Peyer's patch (tissue), 4 donors: Measurements from ENCODE around the gene PIP5KL1.

ENCODE experiments used
- POLR2A ChIP-seq, 2 donors: fragments of 450-650 bp; IDR thresholded peaks; one replicate each; pipeline ENCODE4 v1.5.1; 2017; ENCODE audit warnings: antibody characterized with exemption in 2 of 2, mild to moderate bottlenecking in 2 of 2, moderate library complexity in 2 of 2
- TF ChIP-seq, protein P1 (sequence below), 6 experiments: fragments of 450-650 bp in 4 of 6; fragments of 200-600 bp in 2 of 6; sonication (generic) in 1 of 6; IDR thresholded peaks; one replicate each; pipeline ENCODE4 v1.5.1; 2017 to 2019; ENCODE audit warnings: antibody characterized with exemption in 6 of 6, mild to moderate bottlenecking in 3 of 6, moderate library complexity in 1 of 6

DNA sequence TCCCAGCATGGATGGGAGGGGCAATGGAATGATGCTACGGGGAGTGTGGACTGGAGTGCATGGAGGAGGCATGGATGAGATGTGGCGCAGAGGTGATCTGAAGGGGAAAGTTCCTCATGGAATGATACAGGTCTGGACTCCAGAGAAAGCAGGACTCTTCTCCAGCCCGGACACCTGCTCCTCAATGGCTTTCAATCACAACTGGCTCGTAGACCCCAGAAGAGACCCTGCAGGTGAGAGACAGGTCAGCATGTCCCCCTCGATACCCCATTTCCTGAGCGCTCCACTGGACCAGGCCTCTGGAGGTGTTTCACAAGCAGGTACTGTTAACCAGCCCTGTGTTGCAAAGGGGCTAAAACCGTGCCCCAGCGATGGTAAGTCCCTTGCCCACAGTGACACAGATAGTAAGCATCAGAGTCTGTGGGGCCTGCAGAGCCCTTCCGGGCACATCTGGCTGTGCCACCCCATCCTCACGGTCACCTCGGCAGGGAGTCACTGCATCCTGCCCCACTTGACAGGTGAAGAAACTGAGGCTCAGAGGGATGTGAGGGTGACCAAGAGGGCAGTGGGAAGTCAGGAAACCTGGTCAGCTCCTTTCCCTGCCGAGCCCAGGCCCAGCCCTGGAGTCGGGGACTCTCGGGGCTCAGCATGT is 12.6 kb upstream of the PIP5KL1 start:
- TF ChIP-seq, protein P1, sequence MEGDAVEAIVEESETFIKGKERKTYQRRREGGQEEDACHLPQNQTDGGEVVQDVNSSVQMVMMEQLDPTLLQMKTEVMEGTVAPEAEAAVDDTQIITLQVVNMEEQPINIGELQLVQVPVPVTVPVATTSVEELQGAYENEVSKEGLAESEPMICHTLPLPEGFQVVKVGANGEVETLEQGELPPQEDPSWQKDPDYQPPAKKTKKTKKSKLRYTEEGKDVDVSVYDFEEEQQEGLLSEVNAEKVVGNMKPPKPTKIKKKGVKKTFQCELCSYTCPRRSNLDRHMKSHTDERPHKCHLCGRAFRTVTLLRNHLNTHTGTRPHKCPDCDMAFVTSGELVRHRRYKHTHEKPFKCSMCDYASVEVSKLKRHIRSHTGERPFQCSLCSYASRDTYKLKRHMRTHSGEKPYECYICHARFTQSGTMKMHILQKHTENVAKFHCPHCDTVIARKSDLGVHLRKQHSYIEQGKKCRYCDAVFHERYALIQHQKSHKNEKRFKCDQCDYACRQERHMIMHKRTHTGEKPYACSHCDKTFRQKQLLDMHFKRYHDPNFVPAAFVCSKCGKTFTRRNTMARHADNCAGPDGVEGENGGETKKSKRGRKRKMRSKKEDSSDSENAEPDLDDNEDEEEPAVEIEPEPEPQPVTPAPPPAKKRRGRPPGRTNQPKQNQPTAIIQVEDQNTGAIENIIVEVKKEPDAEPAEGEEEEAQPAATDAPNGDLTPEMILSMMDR (IDR thresholded peaks at IDR 0.05), result no peak
- no peak for TF ChIP-seq POLR2A (IDR thresholded peaks at IDR 0.05)
